Stimulated activated CD8-positive, alpha-beta memory T cell treated with anti-CD3 and anti-CD28 coated beads, Interleukin-15, amount 100 ng/mL, for 24 hours (primary cell): ENCODE data around the gene DKKL1.

Source experiments
- DNase-seq: peaks from one replicate; pipeline ENCODE4 v3.0.0-alpha.2; 2020; ENCODE audit warnings: low read depth

The DKKL1 gene

DNA sequence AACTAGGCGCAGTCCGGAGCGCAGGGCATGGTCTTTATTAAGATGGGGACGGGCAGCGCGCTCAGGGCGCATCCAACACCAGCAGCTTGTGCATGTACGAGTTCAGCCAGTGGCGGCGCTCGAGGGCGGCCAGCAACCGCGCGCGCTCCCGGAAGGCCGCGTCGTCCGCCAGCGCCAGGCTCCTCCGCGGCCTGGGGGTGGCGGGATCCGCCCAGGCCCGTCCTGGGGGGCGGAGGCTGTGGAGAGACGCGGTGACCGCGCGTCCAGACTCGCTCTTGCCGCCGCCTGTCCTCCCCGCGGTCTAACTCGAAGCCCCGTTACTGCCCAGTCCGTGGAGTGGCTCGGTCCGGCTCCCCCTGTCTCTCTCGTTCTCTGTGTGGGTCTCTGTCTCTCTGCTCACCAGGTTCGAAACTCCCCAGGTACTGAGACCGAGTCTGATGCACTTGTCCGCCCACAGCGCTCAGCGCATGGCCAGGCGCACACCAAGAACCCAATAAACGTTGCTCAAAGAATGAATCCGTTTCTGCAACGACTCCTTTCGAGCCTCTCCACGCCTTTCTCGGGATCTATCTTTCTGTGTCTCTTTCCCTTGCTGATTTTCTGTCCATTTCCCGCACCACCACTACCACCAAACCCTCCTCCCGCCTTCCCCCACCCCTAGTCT lies 58.9 kb downstream of the DKKL1 start:
- DNase-seq = no peak

DNA sequence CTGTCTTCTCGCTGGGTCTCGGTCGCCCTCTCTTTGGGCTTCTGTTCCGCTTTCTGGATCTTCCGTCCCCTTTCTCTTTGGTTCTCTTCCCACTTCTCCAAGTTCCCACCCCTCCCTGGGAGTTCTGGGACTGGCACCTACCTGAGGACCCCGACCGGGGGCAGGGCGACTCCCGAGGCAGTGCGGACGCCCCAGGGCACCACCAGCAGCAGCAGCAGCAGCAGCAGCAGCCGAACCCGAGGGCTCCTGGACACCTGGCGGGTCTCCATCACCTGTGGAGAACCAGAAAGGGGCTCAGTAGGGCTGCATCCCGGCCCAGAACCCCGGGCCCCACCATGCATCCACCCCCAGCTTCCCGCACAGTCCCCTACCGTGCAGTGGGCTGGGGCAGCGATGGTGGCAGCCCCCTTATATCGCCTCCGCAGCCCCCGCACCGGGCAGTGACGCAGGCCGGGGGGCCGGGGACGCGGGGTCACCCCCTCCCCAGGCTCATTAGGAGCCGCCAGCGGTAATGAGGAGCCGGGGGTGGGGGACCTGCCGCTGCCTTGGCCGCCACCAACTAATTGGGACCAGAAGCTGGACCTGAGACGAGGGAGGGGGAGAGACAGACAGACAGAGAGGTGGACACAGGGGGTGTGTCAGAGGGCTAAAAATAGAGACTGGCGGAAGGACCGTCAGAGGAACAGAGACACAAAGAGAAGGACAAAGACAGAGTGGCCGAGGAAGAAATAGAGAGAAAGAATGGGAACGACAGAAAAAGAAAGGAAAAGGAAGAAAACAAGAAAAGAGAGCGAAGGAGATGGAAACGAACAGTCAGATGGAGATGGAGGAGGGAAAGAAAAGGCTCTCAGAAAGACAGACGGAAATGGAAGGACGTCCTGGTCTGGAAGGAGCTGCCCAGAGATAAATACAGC lies 59.7 kb downstream of the DKKL1 start, which contains the start of gene PTH2:
Gene PTH2, minus strand, starts transcription at position 371 of the 914 bp plus-strand sequence. Its CDS starts 102 bp downstream, at position 269.
- DNase-seq = no peak

DNA sequence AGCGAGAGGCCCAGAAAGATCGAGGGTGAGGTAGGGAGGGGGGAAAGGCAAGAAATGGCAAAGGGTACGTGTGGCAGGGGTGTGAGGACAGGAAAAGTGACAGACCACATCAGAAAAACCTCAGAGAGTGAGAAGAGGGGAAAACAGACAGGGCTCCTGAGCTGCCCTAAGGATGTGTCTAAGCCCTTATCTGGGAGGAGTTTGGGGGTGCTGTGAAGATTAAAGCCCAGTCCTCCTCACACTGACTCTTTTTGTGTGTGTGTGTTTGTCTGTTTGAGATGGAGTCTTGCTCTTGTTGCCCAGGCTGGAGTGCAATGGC lies 60.3 kb downstream of the DKKL1 start:
- DNase-seq = no peak
